Activated CD4-positive, alpha-beta T cell treated with anti-CD3 and anti-CD28 coated beads, Interleukin-2, Interleukin-6, amounts not matched to agents 100 ng/mL and 50 ng/mL, durations not matched to agents 16 hours and 8 hours (primary cell): ENCODE data around the gene TRAPPC13.

ENCODE experiments used
- DNase-seq: peaks from one replicate; pipeline ENCODE4 v3.0.0-alpha.2; 2020

The TRAPPC13 gene

GRCh38 chr5:65682148-65682547 lies 57.3 kb downstream of the TRAPPC13 start:
- DNase-seq, result no peak

- DNase-seq, result no peak
Observed at GRCh38 chr5:65693121-65693520, 68.3 kb downstream of the TRAPPC13 start.

GRCh38 chr5:65695162-65695755 lies 70.4 kb downstream of the TRAPPC13 start:
- no peak for DNase-seq

GRCh38 chr5:65695896-65696295 lies 71.1 kb downstream of the TRAPPC13 start:
- no peak for DNase-seq

- DNase-seq, result no peak
Observed at GRCh38 chr5:65696892-65697291, 72.1 kb downstream of the TRAPPC13 start.

GRCh38 chr5:65699338-65699737 lies 74.5 kb downstream of the TRAPPC13 start:
- DNase-seq, result no peak

GRCh38 chr5:65702036-65702435 lies 77.2 kb downstream of the TRAPPC13 start:
- no peak for DNase-seq

- DNase-seq, result no peak
Observed at GRCh38 chr5:65704621-65705239, 79.9 kb downstream of the TRAPPC13 start.

GRCh38 chr5:65707663-65708062 lies 82.8 kb downstream of the TRAPPC13 start:
- DNase-seq, result no peak

GRCh38 chr5:65708145-65708544 lies 83.3 kb downstream of the TRAPPC13 start:
- no peak for DNase-seq
